Measurements from ENCODE around the gene EMX1.

DNA sequence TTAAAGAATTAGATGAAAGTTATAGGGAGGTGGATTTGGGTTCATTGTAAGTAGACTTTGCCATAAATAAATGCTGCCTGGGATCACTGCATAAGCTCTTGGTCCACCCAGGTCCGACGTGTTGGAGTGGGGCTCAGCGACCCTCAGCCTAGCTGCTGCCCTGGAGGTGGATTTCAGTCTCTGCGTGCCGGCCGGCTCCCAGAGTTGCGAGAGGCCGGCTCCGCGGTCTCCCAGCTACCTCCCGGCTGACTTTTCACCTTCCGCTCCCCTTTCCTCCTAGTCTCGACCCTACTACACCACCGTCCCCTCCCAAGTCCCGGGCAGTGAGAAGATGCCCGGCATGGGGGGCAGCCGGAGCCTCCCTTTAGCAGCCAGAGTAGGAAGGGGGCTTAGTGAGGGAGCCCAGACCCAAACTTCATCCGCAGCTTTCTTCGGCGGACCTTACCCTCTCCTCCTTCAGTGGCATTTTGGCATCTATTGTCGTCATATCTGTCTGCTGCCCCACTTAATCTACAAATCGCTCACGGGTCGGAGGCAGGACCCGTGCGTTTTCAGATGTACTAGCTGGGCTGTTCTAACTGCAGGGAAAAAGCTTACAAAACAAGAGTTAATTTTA lies 8.1 kb downstream of the EMX1 start:
- TF ChIP-seq, protein P1, sequence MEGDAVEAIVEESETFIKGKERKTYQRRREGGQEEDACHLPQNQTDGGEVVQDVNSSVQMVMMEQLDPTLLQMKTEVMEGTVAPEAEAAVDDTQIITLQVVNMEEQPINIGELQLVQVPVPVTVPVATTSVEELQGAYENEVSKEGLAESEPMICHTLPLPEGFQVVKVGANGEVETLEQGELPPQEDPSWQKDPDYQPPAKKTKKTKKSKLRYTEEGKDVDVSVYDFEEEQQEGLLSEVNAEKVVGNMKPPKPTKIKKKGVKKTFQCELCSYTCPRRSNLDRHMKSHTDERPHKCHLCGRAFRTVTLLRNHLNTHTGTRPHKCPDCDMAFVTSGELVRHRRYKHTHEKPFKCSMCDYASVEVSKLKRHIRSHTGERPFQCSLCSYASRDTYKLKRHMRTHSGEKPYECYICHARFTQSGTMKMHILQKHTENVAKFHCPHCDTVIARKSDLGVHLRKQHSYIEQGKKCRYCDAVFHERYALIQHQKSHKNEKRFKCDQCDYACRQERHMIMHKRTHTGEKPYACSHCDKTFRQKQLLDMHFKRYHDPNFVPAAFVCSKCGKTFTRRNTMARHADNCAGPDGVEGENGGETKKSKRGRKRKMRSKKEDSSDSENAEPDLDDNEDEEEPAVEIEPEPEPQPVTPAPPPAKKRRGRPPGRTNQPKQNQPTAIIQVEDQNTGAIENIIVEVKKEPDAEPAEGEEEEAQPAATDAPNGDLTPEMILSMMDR (conservative IDR thresholded peaks at IDR 0.05; ENCODE audit: low read depth, low read length) = no peak
- no peak for TF ChIP-seq EZH2 (IDR thresholded peaks at IDR 0.05; ENCODE audit: low read length, unreplicated experiment)
- TF ChIP-seq EZH2phosphoT487 (IDR thresholded peaks at IDR 0.05; ENCODE audit: borderline replicate concordance, low read length) = no peak
